ENCODE data around the gene CCDC170.

DNA sequence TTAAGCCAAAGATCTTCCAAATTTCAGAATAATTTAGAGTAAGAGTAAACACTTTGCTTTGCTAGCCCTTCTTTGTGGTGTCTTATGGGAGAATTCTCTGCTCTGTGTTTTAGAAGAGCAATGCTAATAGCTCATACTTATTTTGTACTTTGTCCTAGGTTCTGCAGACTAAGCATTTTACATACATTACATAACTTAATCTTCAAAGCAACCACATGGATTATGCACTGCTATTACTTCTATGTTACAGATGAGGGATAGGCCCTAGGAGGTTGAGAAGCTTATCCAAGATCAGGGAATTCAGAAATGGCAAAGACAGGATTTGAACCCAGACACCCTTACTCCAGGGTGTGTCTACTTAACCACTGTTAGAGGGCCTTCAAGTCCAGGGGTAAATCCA, 9.8 kb upstream of the CCDC170 start:
- TF ChIP-seq, protein P1, sequence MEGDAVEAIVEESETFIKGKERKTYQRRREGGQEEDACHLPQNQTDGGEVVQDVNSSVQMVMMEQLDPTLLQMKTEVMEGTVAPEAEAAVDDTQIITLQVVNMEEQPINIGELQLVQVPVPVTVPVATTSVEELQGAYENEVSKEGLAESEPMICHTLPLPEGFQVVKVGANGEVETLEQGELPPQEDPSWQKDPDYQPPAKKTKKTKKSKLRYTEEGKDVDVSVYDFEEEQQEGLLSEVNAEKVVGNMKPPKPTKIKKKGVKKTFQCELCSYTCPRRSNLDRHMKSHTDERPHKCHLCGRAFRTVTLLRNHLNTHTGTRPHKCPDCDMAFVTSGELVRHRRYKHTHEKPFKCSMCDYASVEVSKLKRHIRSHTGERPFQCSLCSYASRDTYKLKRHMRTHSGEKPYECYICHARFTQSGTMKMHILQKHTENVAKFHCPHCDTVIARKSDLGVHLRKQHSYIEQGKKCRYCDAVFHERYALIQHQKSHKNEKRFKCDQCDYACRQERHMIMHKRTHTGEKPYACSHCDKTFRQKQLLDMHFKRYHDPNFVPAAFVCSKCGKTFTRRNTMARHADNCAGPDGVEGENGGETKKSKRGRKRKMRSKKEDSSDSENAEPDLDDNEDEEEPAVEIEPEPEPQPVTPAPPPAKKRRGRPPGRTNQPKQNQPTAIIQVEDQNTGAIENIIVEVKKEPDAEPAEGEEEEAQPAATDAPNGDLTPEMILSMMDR (IDR thresholded peaks at IDR 0.05; ENCODE audit: poor library complexity, severe bottlenecking) = no peak
- no peak for TF ChIP-seq POLR2AphosphoS5 (IDR thresholded peaks at IDR 0.05)
- TF ChIP-seq SMC3 (conservative IDR thresholded peaks at IDR 0.05; ENCODE audit: poor library complexity) = no peak
- no peak for TF ChIP-seq RAD21 (conservative IDR thresholded peaks at IDR 0.05)
- TF ChIP-seq EP300 (conservative IDR thresholded peaks at IDR 0.05; ENCODE audit: poor library complexity, severe bottlenecking) = no peak
- TF ChIP-seq EZH2 (IDR thresholded peaks at IDR 0.05; ENCODE audit: borderline replicate concordance, insufficient read depth, low read length, poor library complexity, severe bottlenecking) = no peak
- TF ChIP-seq, protein P2, sequence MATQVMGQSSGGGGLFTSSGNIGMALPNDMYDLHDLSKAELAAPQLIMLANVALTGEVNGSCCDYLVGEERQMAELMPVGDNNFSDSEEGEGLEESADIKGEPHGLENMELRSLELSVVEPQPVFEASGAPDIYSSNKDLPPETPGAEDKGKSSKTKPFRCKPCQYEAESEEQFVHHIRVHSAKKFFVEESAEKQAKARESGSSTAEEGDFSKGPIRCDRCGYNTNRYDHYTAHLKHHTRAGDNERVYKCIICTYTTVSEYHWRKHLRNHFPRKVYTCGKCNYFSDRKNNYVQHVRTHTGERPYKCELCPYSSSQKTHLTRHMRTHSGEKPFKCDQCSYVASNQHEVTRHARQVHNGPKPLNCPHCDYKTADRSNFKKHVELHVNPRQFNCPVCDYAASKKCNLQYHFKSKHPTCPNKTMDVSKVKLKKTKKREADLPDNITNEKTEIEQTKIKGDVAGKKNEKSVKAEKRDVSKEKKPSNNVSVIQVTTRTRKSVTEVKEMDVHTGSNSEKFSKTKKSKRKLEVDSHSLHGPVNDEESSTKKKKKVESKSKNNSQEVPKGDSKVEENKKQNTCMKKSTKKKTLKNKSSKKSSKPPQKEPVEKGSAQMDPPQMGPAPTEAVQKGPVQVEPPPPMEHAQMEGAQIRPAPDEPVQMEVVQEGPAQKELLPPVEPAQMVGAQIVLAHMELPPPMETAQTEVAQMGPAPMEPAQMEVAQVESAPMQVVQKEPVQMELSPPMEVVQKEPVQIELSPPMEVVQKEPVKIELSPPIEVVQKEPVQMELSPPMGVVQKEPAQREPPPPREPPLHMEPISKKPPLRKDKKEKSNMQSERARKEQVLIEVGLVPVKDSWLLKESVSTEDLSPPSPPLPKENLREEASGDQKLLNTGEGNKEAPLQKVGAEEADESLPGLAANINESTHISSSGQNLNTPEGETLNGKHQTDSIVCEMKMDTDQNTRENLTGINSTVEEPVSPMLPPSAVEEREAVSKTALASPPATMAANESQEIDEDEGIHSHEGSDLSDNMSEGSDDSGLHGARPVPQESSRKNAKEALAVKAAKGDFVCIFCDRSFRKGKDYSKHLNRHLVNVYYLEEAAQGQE (IDR thresholded peaks at IDR 0.05; ENCODE audit: borderline replicate concordance) = no peak
